A673 (cell line): ENCODE measurements around the gene PPP1CA.

Experiments used
- EZH2 ChIP-seq: fragments of 200-600 bp; sonication (generic); IDR thresholded peaks from 2 replicates; pipeline ENCODE4 v1.6.1; 2017; ENCODE audit warnings: borderline replicate concordance, low read depth, mild to moderate bottlenecking, mixed read lengths, antibody characterized with exemption, low read length; ENCODE audit not compliant: poor library complexity, severe bottlenecking
- TF ChIP-seq, protein P1 (sequence below): fragments of 300-800, 200-600 bp; sonication (generic); conservative IDR thresholded peaks from 2 replicates; pipeline ENCODE4 v1.5.1; 2017; ENCODE audit warnings: low read depth, mild to moderate bottlenecking, antibody characterized with exemption, low read length, moderate library complexity, mixed read lengths

GRCh38 chr11:67408437-67409200 lies 7.0 kb upstream of the PPP1CA start:
- TF ChIP-seq, protein P1, sequence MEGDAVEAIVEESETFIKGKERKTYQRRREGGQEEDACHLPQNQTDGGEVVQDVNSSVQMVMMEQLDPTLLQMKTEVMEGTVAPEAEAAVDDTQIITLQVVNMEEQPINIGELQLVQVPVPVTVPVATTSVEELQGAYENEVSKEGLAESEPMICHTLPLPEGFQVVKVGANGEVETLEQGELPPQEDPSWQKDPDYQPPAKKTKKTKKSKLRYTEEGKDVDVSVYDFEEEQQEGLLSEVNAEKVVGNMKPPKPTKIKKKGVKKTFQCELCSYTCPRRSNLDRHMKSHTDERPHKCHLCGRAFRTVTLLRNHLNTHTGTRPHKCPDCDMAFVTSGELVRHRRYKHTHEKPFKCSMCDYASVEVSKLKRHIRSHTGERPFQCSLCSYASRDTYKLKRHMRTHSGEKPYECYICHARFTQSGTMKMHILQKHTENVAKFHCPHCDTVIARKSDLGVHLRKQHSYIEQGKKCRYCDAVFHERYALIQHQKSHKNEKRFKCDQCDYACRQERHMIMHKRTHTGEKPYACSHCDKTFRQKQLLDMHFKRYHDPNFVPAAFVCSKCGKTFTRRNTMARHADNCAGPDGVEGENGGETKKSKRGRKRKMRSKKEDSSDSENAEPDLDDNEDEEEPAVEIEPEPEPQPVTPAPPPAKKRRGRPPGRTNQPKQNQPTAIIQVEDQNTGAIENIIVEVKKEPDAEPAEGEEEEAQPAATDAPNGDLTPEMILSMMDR: no peak
- TF ChIP-seq EZH2: no peak
